ENCODE measurements around the gene ANKS3. TPM values are rescaled to one million over a fixed set of nuclear protein-coding genes. Genes with fewer than 3 reads are reported as not detected.

Gene ANKS3
- total and polyA plus RNA-seq, 2 of the 8 experiments (the other 6 are each of a cell fraction or from before 2014, with no cell fraction given) = 15.5 to 23.9 TPM

DNA sequence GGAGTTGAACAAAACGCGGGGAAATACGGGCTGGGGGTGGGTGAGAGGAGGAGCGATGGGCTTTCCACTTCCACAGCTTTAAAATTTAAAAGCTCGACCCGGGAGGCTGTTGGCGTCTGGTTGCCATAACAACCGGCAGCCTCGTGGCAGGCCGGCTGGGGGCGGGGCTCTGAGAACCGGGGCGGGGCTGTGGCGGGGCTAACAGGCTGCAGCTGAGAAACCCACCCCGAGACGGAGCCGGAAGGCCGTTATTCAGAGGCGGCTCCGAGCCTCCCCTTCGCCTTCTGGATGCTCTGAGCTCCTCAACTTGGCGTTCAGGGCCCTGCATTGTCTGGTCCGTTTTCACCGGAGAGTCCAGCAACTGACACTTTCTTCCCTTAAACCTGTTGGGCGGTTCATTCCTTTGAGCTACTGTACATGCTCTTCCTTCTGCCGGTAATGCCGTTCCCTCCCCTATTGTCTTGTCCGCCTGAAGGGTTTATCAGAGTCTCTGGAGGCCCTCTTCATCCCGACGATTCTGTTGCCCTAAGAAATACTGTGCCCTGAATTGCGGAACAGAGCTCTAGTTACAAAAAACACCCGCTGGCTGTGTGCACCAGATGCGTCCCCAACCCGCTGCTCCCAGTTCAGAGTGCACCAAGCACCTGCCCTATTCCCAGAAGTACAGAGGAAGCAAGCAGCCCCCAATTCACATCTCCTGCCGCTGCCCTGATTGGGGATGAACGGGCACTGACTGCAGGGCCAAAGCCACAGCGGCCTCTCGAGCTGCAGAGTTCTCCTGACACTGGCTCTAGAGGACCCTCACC is 862 bp upstream of the ANKS3 start (continued):
- TF ChIP-seq SP4 (IDR thresholded peaks at IDR 0.05; ENCODE audit: low read length) (peak; percentile 10; the same call in 1 of the 2 replicates), KDM4A (IDR thresholded peaks at IDR 0.05; ENCODE audit: low read depth, low read length, severe bottlenecking) (peak; percentile 24), HDAC2 (IDR thresholded peaks at IDR 0.05; ENCODE audit: borderline replicate concordance in 1 of 2, low read depth in 2 of 2, low read length in 2 of 2) (peak in 1 of 2 experiments; percentile 11; a peak in 1 of 4 replicates)

Measured in H1 (cell line).